AG08395 (cell line): Measurements from ENCODE around the gene TMEM158.

Source experiments
- DNase-seq: peaks from one replicate; pipeline ENCODE4 v3.0.0; 2012; ENCODE audit warnings: mixed read lengths, low spot score

Gene TMEM158

GRCh38 chr3:45226206-45226915, at the start of gene TMEM158:
TMEM158 (minus strand) TSS chr3:45226287; CDS start chr3:45226027, 260 bp downstream.
- DNase-seq: peak; percentile 94

GRCh38 chr3:45275006-45275704, 49.1 kb upstream of the TMEM158 start:
- no peak for DNase-seq

GRCh38 chr3:45273681-45274515, 47.8 kb upstream of the TMEM158 start:
- DNase-seq: peak; percentile 40

GRCh38 chr3:45272828-45273470, 46.9 kb upstream of the TMEM158 start:
- DNase-seq: no peak

- DNase-seq: no peak
Measured at GRCh38 chr3:45272032-45272810, 46.1 kb upstream of the TMEM158 start.

GRCh38 chr3:45269952-45270351, 43.9 kb upstream of the TMEM158 start:
- no peak for DNase-seq

GRCh38 chr3:45267097-45267496, 41.0 kb upstream of the TMEM158 start:
- no peak for DNase-seq

- no peak for DNase-seq
Measured at GRCh38 chr3:45261333-45262110, 35.4 kb upstream of the TMEM158 start.

GRCh38 chr3:45259133-45259532, 33.0 kb upstream of the TMEM158 start:
- no peak for DNase-seq

GRCh38 chr3:45258317-45258716, 32.2 kb upstream of the TMEM158 start:
- DNase-seq: no peak

- no peak for DNase-seq
Measured at GRCh38 chr3:45253316-45253715, 27.2 kb upstream of the TMEM158 start.

GRCh38 chr3:45252826-45253225, 26.7 kb upstream of the TMEM158 start:
- DNase-seq: no peak

- DNase-seq: no peak
Measured at GRCh38 chr3:45249391-45249790, 23.3 kb upstream of the TMEM158 start.

GRCh38 chr3:45246241-45246640, 20.2 kb upstream of the TMEM158 start:
- DNase-seq: no peak

- DNase-seq: no peak
Measured at GRCh38 chr3:45244356-45244755, 18.3 kb upstream of the TMEM158 start.

- DNase-seq: no peak
Measured at GRCh38 chr3:45241206-45241605, 15.1 kb upstream of the TMEM158 start.

GRCh38 chr3:45240292-45240691, 14.2 kb upstream of the TMEM158 start:
- no peak for DNase-seq

GRCh38 chr3:45239254-45239653, 13.2 kb upstream of the TMEM158 start:
- DNase-seq: no peak

- DNase-seq: no peak
Measured at GRCh38 chr3:45236964-45237363, 10.9 kb upstream of the TMEM158 start.

GRCh38 chr3:45235409-45235808, 9.3 kb upstream of the TMEM158 start:
- no peak for DNase-seq

GRCh38 chr3:45234250-45234649, 8.2 kb upstream of the TMEM158 start:
- DNase-seq: no peak
